ENCODE measurements around the gene PLEKHA3. TPM values are rescaled to one million over a fixed set of nuclear protein-coding genes. Genes with fewer than 3 reads are reported as not detected.
A peak's percentile ranks its signal among the peaks of the same experiment; 100 is the strongest.

PLEKHA3 gene
- total RNA-seq, 4 donors from 2014 or later: 9.1 to 45.5 (median 14.2) TPM

- no peak for TF ChIP-seq CTCF (IDR thresholded peaks at IDR 0.05)
- TF ChIP-seq POLR2A (IDR thresholded peaks at IDR 0.05): no peak
- Histone ChIP-seq H3K4me1 (peaks cover 5 to 8% of the 10 kb centered on the region in 2 donors), H3K9me3 (no peaks in the 10 kb centered on the region), H3K36me3 (no peaks in the 10 kb centered on the region), H3K4me3 (no peak overlapping the region), H3K27ac (no peak overlapping the region), H3K27me3 (no peaks in the 10 kb centered on the region)
- no peak for DNase-seq
- intact Hi-C loops (cut with DNase I; ENCODE audit: low total_unique reads): no loop called here
These were observed 2.2 kb downstream of the PLEKHA3 start for GRCh38 chr2:178482437-178482836.

- Histone ChIP-seq H3K4me1 (peaks cover 5 to 8% of the 10 kb centered on the region in 2 donors), H3K4me3 (no peak overlapping the region), H3K36me3 (no peaks in the 10 kb centered on the region), H3K9me3 (no peaks in the 10 kb centered on the region), H3K27me3 (no peaks in the 10 kb centered on the region), H3K27ac (no peak overlapping the region)
- TF ChIP-seq POLR2A (IDR thresholded peaks at IDR 0.05): no peak
- no peak for TF ChIP-seq CTCF (IDR thresholded peaks at IDR 0.05)
- DNase-seq: peak in 1 of 2 donors; percentile 20
- intact Hi-C loops (cut with DNase I; ENCODE audit: low total_unique reads): no loop called here
These were observed 4.2 kb downstream of the PLEKHA3 start for GRCh38 chr2:178484245-178485041.

DNA sequence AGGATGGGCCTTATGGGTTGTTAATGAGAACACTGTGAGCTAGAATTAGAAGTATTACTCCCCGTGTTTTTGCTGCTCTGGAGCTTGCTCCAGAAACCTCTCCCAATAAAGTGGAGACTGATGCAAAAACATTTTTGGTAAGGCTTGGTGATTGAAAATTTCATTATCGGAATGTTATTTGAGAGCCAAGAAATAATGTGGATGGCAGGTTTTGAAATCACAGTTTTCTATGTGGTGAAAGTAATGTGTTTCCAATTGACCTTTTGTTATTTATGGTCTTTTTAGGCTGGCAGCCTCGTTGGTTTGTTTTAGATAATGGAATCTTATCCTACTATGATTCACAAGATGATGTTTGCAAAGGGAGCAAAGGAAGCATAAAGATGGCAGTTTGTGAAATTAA, 5.1 kb downstream of the PLEKHA3 start:
- H3K36me3 ChIP-seq: no peaks in the 10 kb centered on the region
- TF ChIP-seq CTCF (IDR thresholded peaks at IDR 0.05) (no peak), POLR2A (IDR thresholded peaks at IDR 0.05) (no peak)
- intact Hi-C loops (cut with DNase I; ENCODE audit: low total_unique reads): no loop called here
- H3K9me3 ChIP-seq: no peaks in the 10 kb centered on the region
- H3K27ac ChIP-seq: no peak overlapping the region
- no peak for DNase-seq
- no peaks in the 10 kb centered on the region for H3K27me3 ChIP-seq
- no peak overlapping the region for H3K4me3 ChIP-seq
- peaks cover 5 to 8% of the 10 kb centered on the region in 2 donors for H3K4me1 ChIP-seq

GRCh38 chr2:178491612-178492011, 11.4 kb downstream of the PLEKHA3 start:
- intact Hi-C loops (cut with DNase I; ENCODE audit: low total_unique reads): no loop called here
- Histone ChIP-seq H3K36me3 (no peaks in the 10 kb centered on the region), H3K4me3 (no peak overlapping the region), H3K4me1 (no peaks in the 10 kb centered on the region), H3K27me3 (no peaks in the 10 kb centered on the region), H3K9me3 (no peaks in the 10 kb centered on the region), H3K27ac (no peak overlapping the region)
- no peak for DNase-seq
- no peak for TF ChIP-seq POLR2A (IDR thresholded peaks at IDR 0.05)
- TF ChIP-seq CTCF (IDR thresholded peaks at IDR 0.05): no peak

- no peaks in the 10 kb centered on the region for H3K4me1 ChIP-seq
- H3K27ac ChIP-seq: no peak overlapping the region
- no peaks in the 10 kb centered on the region for H3K9me3 ChIP-seq
- DNase-seq: no peak
- intact Hi-C loops (cut with DNase I; ENCODE audit: low total_unique reads): no loop called here
- no peaks in the 10 kb centered on the region for H3K36me3 ChIP-seq
- TF ChIP-seq POLR2A (IDR thresholded peaks at IDR 0.05): no peak
- no peak for TF ChIP-seq CTCF (IDR thresholded peaks at IDR 0.05)
- H3K27me3 ChIP-seq: no peaks in the 10 kb centered on the region
- no peak overlapping the region for H3K4me3 ChIP-seq
These were observed 15.8 kb downstream of the PLEKHA3 start for GRCh38 chr2:178496049-178496448.

All from uterus (tissue), 4 donors.